Right atrium auricular region (tissue), 2 donors: ENCODE measurements around the gene IPO5. TPM values are rescaled to one million over a fixed set of nuclear protein-coding genes. Genes with fewer than 3 reads are reported as not detected.

ENCODE experiments used
- DNase-seq: peaks from one replicate; pipeline ENCODE4 v3.0.0-alpha.2; 2019; ENCODE audit warnings: low spot score
- H3K27ac ChIP-seq, 2 donors: fragments of 200-600 bp; sonication (generic); 1 replicate in 1 of 2; 2 replicates in 1 of 2; pipeline ENCODE4 v1.5.1; 2016 to 2019
- H3K27me3 ChIP-seq, 2 donors: fragments of 200-600 bp; sonication (generic); one replicate each; pipeline versions ENCODE4 v1.5.1 to v1.6.0; 2017 to 2019
- H3K36me3 ChIP-seq: fragments of 200-600 bp; sonication (generic); one replicate; pipeline ENCODE4 v1.5.1; 2016
- H3K4me1 ChIP-seq, 2 donors: fragments of 200-600 bp; sonication (generic); one replicate each; pipeline versions ENCODE4 v1.5.1 to v1.6.0; 2017 to 2019
- H3K4me3 ChIP-seq, 2 donors: fragments of 200-600 bp; sonication (generic); 1 replicate in 1 of 2; 2 replicates in 1 of 2; pipeline ENCODE4 v1.5.1; 2017 to 2019; ENCODE audit warnings: mild to moderate bottlenecking in 1 of 2, moderate library complexity in 1 of 2
- H3K9me3 ChIP-seq, 2 donors: fragments of 200-600 bp; sonication (generic); one replicate each; pipeline ENCODE4 v1.5.1; 2019
- CTCF ChIP-seq, 2 donors: fragments of 200-600 bp; sonication (generic); IDR thresholded peaks; one replicate each; pipeline ENCODE4 v1.5.1; 2019; ENCODE audit warnings: antibody characterized with exemption in 2 of 2
- total RNA-seq, 2 donors: library from RNA; depleted of rRNA; stranded (reverse); fragments of >200 nt; gene quantifications; one replicate each; pipeline ENCODE4 v1.1.0, GENCODE V29; 2016

IPO5 gene
- total RNA-seq, 2 donors from 2014 or later, result 58.2 to 87.4 TPM

GRCh38 chr13:98066636-98067035 is 113.2 kb downstream of the IPO5 start:
- TF ChIP-seq CTCF (IDR thresholded peaks at IDR 0.05), result no peak
- H3K4me1 ChIP-seq, result no peaks in the 10 kb centered on the region
- H3K9me3 ChIP-seq, result no peaks in the 10 kb centered on the region
- no peaks in the 10 kb centered on the region for H3K27me3 ChIP-seq
- no peak for DNase-seq
- H3K36me3 ChIP-seq, result no peaks in the 10 kb centered on the region
- H3K27ac ChIP-seq, result no peak overlapping the region
- H3K4me3 ChIP-seq, result no peak overlapping the region

DNA sequence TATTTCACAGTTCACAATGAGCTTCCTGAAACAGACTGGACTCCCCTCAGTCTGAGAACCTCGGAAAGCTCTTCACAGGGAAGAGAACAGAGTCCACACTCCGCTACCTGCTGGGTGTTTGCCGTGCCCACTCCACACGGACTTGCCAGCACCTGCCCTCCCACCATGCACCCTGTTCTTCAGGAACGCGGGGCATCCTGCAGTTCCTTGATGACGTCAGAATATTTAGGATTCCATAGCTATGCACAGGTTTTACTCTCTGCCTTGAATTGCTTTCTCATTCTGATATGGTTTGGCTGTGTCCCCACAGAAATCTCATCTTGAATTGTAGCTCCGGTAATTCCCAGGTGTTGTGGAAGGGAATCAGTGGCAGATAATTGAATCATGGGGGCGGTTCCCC is 115.0 kb downstream of the IPO5 start:
- Histone ChIP-seq H3K27ac (no peak overlapping the region), H3K9me3 (no peaks in the 10 kb centered on the region), H3K4me1 (no peaks in the 10 kb centered on the region), H3K27me3 (no peaks in the 10 kb centered on the region), H3K36me3 (no peaks in the 10 kb centered on the region), H3K4me3 (no peak overlapping the region)
- DNase-seq, result no peak
- no peak for TF ChIP-seq CTCF (IDR thresholded peaks at IDR 0.05)

GRCh38 chr13:98069985-98070384 is 116.5 kb downstream of the IPO5 start:
- no peak for DNase-seq
- Histone ChIP-seq H3K27me3 (no peaks in the 10 kb centered on the region), H3K36me3 (no peaks in the 10 kb centered on the region), H3K27ac (no peak overlapping the region), H3K4me3 (no peak overlapping the region), H3K9me3 (no peaks in the 10 kb centered on the region), H3K4me1 (no peaks in the 10 kb centered on the region)
- TF ChIP-seq CTCF (IDR thresholded peaks at IDR 0.05), result no peak

- no peaks in the 10 kb centered on the region for H3K36me3 ChIP-seq
- no peak overlapping the region for H3K27ac ChIP-seq
- DNase-seq, result no peak
- H3K4me1 ChIP-seq, result no peaks in the 10 kb centered on the region
- no peaks in the 10 kb centered on the region for H3K9me3 ChIP-seq
- no peak overlapping the region for H3K4me3 ChIP-seq
- TF ChIP-seq CTCF (IDR thresholded peaks at IDR 0.05), result no peak
- H3K27me3 ChIP-seq, result no peaks in the 10 kb centered on the region
Observed at GRCh38 chr13:98071316-98071715, 117.8 kb downstream of the IPO5 start.

- no peak for TF ChIP-seq CTCF (IDR thresholded peaks at IDR 0.05)
- Histone ChIP-seq H3K27ac (no peak overlapping the region), H3K4me3 (no peak overlapping the region), H3K4me1 (no peaks in the 10 kb centered on the region), H3K36me3 (no peaks in the 10 kb centered on the region), H3K27me3 (no peaks in the 10 kb centered on the region), H3K9me3 (no peaks in the 10 kb centered on the region)
- DNase-seq, result no peak
Observed at GRCh38 chr13:98072476-98072875, 119.0 kb downstream of the IPO5 start.

Other genes starting within 250 kb of the IPO5 start
- gene FARP1, start 189.4 kb downstream of the IPO5 start, total RNA-seq, result 10 to 100 TPM; 15.5 to 25.7 TPM
- gene RNF113B, start 223.6 kb downstream of the IPO5 start, total RNA-seq, result not detected